Glomerular endothelial cell (primary cell): ENCODE results near the gene HNRNPL. TPM values are rescaled to one million over a fixed set of nuclear protein-coding genes. Genes with fewer than 3 reads are reported as not detected.
"Not testable (repeated sequence)": the region's sequence is repeated elsewhere in the genome, so short reads cannot be mapped to it uniquely, and the experiment has no call there.

ENCODE experiments used
- DNase-seq: peaks from one replicate; pipeline ENCODE4 v3.0.0-alpha.2; 2011; ENCODE audit warnings: low read depth, low spot score; ENCODE audit errors: extremely low read depth
- total RNA-seq: library from RNA; depleted of rRNA; stranded (reverse); fragments of >200 nt; gene quantifications from 2 replicates; pipeline ENCODE4 v1.2.3, GENCODE V29; 2015

Gene HNRNPL
- total RNA-seq, 1 donor from 2014 or later: 237 TPM

DNA sequence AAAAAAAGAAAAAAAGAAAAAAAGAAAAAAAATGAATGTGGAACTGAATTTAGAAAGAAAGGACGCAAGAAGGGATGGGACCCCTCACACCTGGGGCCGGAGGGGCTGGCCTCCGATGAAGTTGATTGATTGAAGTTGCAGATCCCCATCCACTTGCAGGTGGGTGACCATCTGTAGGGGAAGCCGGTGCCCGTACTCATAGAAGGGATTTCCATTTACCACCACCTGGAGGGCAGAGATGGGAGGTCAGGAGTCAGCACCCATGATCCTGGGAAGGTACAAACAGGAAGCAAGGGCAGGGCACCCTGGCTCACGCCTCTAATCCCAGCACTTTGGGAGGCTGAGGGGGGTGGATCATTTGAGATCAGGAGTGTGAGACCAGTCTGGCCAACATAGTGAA, 43.4 kb downstream of the HNRNPL start:
- no peak for DNase-seq

DNA sequence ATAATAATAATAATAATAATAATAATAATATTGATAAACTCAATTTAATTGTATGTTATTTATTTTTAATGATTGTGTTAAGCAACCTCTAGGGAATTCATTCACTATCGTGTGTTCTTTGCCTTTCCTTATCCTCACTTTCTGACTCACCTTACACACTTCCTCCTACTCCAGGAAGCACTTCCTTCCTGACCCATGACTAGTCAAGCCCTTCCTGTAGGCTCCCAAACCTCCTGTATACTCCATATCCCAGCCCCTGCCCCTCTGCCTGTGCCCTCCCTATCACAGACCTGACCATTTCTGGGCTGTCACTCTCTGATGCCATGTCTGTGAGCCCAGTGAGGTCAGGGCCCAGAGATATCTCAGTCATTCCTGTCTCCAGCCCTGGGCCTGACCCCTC, 44.6 kb downstream of the HNRNPL start:
- DNase-seq: no peak

DNA sequence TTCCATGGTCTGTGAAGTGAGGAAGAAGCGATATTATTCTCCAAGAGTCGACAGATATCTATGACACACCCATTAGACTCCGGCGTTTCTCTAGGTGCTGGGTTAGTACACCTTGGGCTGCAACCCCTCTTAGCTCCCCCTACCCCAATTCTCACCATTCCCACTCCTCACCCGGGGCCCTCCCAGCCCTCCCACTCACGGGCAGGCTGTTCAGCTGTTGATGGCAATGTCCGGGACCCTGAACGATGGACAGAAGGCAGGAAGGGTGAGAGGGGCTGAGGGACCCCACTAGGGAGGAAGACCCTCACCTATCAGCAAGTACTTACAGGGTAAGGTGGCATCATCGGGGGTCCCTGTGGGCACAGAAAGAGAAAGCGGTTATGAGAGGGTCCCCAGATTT, 46.2 kb downstream of the HNRNPL start:
- no peak for DNase-seq

DNA sequence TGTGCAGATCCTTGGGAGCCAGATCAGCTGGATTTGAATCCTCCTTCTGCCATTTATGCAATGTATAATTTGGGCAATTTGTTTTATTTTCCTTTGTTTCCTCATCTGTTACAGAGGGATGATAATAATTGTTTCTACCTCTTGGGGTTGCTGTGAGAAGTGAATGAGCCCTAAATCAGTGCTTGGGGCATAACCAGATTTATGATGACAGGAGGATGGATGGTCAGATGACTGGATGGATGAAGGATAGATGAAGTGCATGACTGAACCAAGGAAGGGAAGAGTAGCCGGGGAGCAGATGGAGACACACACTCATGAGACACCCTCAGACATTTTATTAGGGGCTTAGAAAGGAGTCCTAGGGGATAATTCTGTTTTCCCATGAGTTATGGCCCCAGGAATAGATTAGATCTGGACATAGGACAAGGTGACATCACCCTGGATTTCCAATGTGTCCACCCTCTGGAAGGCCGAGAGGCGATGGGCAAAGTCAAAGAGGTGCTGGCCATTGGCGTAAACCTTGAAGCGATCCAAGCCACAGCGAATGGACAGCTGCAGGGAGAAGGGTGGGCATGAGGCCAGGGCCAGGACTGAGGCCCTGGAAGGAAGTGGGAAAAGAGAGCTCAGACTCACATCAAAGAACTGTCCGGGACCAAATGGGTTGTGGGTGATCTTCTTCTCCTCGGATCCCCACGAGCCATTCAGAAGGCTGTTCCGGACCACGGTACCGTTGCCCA, 48.3 kb downstream of the HNRNPL start:
- DNase-seq: no peak

DNA sequence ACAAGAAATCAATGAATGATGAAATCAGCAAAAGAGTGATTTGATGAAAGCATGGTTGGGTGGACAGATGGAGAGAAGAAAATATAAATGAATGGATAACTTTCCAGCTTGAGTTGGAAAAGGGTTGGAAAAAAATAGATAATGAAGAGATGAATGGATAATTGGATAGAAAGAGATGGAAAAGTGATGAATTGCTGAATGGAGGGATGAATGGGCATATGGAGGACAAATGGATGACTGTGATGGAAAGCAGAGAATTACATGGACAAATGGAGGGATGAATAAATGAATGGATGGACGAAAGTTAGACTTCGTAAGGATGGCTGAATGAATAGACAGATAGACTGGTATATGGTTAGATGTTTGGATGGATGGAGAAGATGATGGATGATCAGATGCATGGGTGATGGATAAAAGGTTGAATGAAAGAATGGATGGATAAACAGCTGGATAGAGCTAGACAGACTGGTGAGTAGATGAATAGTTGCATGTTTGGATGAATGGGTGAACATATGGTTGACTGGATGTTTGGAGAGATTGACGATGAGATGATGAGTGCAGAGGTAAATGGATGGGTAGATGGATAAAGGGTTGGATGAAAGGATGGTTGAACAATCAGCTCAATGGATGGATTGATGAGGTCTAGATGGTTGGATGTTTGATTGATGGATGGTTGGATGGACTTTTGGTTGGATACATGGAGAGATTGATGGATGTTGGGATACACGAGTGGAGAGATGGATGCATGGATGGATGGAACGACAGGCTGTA, 49.0 kb downstream of the HNRNPL start:
- no peak for DNase-seq

DNA sequence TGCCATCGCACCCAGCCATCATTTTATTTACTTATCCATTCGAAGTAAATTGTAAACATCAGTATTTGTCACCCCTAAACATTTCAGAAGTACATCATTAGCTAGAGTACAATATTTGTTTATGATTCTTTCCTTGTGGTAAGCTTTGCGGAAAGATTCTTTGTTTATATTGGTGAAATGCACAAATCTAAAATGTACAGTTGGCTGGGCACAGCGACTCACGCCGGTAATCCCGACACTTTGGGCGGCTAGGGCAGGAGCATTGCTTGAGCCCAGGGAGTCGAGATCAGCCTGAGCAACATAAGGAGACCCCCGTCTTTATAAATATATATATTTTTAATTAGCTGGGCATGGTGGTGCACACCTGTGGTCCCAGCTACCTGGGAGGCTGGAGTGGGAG, 50.7 kb downstream of the HNRNPL start:
- no peak for DNase-seq

DNA sequence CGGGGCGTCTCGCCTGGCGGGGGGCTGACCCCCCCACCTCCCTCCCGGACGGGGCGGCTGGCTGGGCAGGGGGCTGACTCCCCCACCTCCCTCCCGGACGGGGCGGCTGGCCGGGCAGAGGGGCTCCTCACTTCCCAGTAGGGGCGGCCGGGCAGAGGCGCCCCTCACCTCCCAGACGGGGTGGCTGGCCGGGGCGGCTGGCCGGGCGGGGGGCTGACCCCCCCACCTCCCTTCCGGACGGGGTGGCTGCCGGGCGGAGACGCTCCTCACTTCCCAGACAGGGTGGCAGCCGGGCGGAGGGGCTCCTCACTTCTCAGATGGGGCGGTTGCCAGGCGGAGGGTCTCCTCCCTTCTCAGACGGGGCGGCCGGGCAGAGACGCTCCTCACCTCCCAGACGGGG, 52.0 kb downstream of the HNRNPL start:
- DNase-seq: not testable (repeated sequence)

DNA sequence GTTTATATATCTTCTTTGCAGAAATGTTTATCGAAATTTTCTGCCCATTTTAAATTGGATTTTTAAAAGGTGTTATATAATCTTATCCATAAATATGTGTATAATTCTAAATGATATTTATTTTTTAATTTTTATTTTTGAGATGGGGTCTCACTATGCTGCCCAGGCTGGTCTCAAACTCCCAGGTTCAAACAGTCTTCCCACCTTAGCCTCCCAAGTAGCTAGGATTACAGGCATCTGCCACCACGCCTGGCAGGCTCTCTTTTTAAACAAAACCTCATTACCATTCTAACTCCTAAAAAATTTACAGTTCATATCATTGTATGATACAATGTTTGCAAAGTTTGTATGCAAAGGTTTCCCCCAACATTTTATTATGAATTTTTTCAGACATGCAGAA, 53.6 kb downstream of the HNRNPL start:
- DNase-seq: no peak

DNA sequence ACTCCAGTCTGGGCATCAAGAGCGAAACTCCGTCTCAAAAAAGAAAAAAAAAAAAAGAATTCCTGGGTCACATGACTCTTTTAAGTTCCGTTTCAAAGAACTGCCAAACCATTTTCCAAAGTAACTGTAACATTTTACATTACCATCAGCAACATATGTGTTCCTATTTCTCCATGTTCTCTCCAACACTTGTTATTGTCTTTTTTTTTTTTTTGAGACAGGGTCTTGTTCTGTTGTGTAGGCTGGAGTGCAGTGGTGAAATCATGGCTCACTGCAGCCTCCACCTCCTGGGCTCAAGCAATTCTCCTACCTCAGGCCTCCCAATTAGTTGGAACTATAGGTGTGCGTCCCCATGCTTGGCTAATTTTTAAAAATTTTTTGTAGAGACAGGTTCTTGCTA, 54.2 kb downstream of the HNRNPL start:
- no peak for DNase-seq

DNA sequence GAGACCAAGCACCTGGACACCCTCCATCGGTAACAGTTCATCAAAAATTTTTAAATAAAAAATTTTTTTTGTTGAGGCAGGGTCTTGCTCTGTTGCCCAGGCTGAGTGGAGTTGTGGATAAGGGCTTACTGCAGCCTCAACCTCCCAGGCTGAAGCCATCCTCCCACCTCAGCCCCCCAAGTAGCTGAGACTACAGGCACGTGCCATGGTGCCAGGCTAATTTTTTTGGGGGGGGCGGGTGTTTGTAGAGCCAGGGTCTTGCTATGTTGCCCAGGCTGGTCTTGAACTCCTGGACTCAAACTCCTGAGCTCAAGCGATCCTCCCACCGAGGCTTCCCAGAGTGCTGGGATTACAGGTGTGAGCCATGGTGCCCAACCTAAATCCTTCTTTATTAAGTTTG, 56.1 kb downstream of the HNRNPL start:
- no peak for DNase-seq

DNA sequence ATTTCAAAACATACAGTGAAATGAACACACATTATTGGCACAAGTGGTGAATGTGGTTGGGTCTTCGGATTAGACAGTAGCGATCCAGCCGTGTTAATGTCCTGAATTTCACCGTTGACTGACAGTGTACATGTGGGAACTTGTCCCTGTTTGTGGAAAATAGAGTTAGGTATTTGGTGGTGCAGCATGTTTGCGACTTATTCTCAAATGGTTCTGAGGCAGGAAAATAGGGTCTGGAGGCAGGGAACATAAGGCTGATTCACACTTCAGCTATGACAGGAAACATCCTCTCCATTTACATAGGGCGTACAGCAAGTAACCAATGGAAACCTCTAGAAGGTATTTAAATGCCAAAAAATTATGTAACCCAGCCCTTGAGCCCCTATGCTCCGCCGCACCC, 56.6 kb downstream of the HNRNPL start:
- no peak for DNase-seq

DNA sequence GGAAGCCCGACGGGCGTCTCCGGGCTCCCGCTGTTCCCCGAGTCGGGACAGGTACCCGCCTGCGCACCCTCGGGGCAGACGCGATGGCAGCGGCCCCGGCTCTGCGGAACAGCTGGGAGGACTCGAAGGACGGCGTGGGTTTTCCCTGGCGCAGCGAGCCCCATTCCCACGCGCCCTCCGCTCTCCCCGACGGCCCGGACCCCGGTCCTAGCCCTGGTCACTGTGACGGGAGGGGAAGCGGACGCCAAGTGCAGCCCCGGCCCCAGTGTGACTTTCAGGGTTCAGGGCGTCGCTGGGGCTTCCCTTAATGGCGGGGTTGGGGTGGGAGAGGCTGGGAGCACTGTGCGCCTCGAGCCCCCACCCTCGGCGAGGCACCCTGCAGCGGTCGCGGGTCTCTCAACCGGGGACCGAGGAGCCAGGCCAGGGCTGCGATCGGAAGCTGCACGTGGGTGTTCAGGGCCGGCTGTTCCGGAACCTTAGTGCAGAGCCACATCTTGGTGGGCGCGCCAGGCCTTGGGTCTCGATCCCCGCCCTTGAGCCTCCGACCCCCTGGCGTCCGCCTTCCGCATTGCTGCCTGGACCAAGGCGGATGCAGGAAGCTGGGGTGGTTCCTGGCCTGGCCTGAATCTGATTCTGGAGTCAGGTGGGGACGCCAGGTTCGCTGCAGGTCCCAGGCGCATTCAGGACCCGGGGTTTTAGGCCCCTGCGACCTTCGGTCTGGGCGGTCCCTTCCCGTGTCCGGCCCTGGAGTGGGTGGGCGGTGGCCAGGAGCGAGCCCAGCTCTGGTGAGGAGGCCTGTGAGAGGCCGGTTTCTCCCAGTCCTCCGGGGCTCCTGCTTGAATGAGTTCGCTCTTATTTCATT, 57.3 kb downstream of the HNRNPL start:
- no peak for DNase-seq

DNA sequence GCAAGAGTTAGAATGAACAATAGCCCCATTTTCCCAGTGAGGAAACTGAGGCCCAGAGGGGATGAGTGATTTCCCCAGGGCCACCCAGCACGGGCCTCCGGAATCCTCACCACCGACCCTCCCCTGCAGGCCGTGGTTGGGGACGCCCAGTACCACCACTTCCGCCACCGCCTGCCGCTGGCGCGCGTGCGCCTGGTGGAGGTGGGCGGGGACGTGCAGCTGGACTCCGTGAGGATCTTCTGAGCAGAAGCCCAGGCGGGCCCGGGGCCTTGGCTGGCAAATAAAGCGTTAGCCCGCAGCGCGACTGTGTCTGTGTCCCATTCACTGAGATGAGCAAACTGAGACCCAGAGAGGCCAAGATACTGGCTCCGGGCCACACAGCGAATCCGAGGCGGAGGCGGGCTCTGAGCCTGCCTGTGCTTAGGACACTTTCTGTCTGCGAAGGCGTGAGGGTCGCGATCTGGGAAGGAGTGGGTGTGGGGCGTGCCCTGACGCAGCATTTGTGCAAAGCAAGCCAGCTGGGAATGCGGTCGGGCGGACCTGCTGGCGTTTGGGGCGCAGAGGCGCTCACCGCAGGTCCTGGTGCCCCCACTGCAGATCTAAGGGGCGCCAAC, 58.2 kb downstream of the HNRNPL start:
- DNase-seq: not testable (repeated sequence)

DNA sequence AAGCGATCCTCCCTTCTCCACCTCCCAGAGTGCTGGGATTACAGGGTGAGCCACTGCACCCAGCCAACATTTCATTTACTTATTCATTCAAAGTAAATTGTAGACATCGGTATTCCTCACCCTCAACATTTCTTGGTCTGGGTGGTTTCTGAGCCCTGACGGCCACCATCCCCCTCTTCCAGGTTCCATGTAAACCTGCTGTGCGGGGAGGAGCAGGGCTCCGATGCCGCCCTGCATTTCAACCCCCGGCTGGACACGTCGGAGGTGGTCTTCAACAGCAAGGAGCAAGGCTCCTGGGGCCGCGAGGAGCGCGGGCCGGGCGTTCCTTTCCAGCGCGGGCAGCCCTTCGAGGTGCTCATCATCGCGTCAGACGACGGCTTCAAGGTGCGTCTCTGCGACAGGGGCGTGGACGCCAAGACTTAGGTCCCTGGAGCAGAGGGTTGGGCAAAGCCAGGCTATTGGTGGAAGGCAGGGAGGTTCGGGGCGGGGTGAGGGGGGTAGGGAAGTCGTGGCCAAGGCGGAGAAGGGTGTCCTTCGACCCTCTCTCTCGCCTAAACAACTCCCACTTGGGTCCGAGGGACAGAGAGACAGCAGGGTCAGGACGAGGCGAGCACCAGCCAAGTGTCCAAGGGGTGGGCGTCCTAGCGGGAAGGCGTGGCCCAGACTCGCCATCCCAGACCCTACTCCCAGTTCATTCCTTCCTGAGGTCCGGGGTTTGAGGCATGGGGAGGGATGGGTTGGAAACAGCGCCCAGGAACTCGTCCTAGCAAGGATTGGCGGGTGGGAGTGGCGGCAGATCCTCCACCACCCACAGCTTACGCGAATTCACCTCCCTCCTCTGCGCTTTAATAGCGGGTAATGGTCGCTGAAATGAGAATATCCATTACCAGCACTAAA, 59.0 kb downstream of the HNRNPL start:
- DNase-seq: not testable (repeated sequence)

DNA sequence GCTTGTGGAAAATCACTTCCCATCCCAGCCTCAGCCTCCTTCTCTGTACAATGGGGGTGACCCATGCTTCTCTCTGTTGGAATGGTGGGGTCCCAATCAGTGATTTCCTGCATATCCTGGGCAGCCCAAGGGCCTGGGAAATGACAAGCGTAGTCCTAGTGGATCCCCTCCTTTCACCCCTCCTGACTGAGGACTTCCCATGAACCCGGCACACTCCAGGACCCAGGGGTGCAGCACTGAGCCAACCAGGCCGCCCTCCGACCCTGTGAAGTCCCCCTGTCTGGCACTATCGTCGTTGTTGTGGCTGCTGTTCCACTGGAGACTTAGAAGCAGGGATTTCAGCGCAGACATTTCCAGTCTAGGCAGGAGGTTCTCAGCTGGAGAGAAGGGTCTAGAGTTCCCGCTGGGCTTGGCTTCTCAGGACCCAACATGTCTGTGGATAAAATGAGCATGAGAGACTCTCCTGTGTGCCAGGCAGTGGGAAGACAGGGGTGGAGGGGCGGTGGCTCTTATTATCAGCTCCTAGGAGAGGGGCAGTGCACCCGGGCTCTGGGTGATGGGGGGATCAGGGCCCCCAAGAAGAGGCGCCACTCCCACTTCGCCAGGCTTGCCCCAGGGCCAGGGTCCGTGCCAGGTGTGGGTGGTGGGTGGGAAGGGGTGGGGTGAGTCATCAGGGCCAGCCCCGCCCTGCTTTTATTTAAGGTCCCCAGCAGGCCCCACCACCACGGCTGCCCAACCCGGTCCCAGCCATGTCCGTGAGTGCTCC, 61.1 kb downstream of the HNRNPL start, which contains the start of gene LGALS7B:
Gene LGALS7B (plus strand): TSS at position 723 of the 766 bp plus-strand sequence. CDS start 27 bp downstream, at position 750.
- DNase-seq: no peak

DNA sequence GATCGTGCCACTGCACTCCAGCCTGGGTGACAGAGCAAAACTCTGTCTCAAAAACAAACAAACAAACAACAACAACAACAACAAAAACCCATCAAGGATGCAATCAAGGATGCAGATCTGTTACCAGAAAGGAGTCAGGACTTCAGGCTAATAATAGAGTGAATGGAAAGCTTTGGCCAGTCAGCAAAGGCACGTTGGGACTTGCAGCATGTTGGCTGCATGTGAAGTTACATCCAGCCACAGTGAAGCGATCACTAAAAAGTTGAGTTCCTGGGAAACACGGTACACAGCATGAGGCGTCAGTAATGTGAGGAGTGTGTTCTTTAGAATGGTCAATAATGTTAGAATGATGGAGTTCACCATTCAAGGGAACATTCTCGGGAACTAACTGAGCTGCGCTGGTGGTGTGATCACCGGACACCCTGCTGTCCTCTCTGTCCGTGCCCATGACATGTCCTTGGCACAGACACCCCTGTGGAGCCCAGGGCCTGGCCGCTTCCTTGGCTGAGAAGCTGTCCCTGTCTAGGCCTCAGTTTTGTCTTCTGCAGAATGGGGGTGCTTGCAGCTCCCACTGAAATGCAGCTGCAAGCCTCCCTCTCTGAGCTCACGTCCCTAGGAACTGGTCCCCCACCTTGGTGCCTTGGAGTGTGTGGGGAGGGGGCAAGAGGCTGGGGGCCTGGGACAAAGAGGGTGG, 63.1 kb downstream of the HNRNPL start:
- no peak for DNase-seq
